Naive thymus-derived CD4-positive, alpha-beta T cell (primary cell): ENCODE results near the gene TWSG1. TPM values are rescaled to one million over a fixed set of nuclear protein-coding genes. Genes with fewer than 3 reads are reported as not detected.
"Not testable (repeated sequence)": the region's sequence is repeated elsewhere in the genome, so short reads cannot be mapped to it uniquely, and the experiment has no call there.

Experiments
- ATAC-seq: fragments of 150-1000 bp; cut with Tn5 transposase; 2 replicates; pipeline ENCODE4 v1.10.0; 2021; ENCODE audit warnings: mild to moderate bottlenecking, moderate library complexity
- CTCF ChIA-PET: fragments of 350-600 bp; sonication (Branson Sonifier 250); formaldehyde crosslinking; loops from one replicate; lab custom pipeline; 2021; ENCODE audit warnings: antibody characterized with exemption; lab: Charles Lee
- POLR2A ChIA-PET: fragments of 350-600 bp; sonication (Branson Sonifier 250); formaldehyde crosslinking; loops from one replicate; lab custom pipeline; 2021; ENCODE audit warnings: antibody characterized with exemption, inconsistent platforms; lab: Charles Lee
- DNase-seq, 9 donors: peaks; one replicate each; pipeline versions ENCODE4 v3.0.0 to v3.0.0-alpha.2; 2020 to 2022; ENCODE audit warnings: mixed read lengths in 1 of 9
- H3K27ac ChIP-seq: one replicate; pipeline ENCODE4 v1.7.0; 2013; ENCODE audit warnings: mild to moderate bottlenecking, low read depth, low read length, moderate library complexity
- H3K27me3 ChIP-seq, 2 donors: one replicate each; pipeline ENCODE4 v1.7.0; 2013; ENCODE audit warnings: low read length in 2 of 2, mild to moderate bottlenecking in 2 of 2, moderate library complexity in 2 of 2; ENCODE audit not compliant: control insufficient read depth in 2 of 2, insufficient read depth in 2 of 2
- H3K36me3 ChIP-seq, 3 experiments: 1 replicate in 2 of 3; 2 replicates in 1 of 3; pipeline ENCODE4 v1.7.0; 2013; ENCODE audit warnings: low read length in 3 of 3, mild to moderate bottlenecking in 3 of 3, moderate library complexity in 1 of 3; ENCODE audit not compliant: insufficient read depth in 3 of 3, control insufficient read depth in 2 of 3
- H3K4me1 ChIP-seq, 2 donors: one replicate each; pipeline ENCODE4 v1.7.0; 2013; ENCODE audit warnings: low read length in 2 of 2, mild to moderate bottlenecking in 2 of 2, moderate library complexity in 1 of 2; ENCODE audit not compliant: control insufficient read depth in 2 of 2, insufficient read depth in 2 of 2
- H3K4me3 ChIP-seq: 2 replicates; pipeline ENCODE4 v1.7.0; 2013; ENCODE audit warnings: mild to moderate bottlenecking, low read length
- H3K9me3 ChIP-seq, 3 experiments: 1 replicate in 2 of 3; 2 replicates in 1 of 3; pipeline ENCODE4 v1.7.0; 2013; ENCODE audit warnings: low read length in 3 of 3; ENCODE audit not compliant: control insufficient read depth in 2 of 3
- H3K27ac Mint-ChIP-seq, 9 donors: one replicate each; pipeline ENCODE4 v1.8.0; 2020 to 2022; ENCODE audit warnings: mixed read lengths in 9 of 9, mild to moderate bottlenecking in 8 of 9, moderate library complexity in 5 of 9, inconsistent platforms in 2 of 9
- H3K27me3 Mint-ChIP-seq, 5 donors: one replicate each; pipeline ENCODE4 v1.8.0; 2021 to 2022; ENCODE audit warnings: mixed read lengths in 5 of 5, mild to moderate bottlenecking in 1 of 5
- H3K36me3 Mint-ChIP-seq, 5 donors: one replicate each; pipeline ENCODE4 v1.8.0; 2020 to 2022; ENCODE audit warnings: mixed read lengths in 5 of 5, mild to moderate bottlenecking in 3 of 5, inconsistent platforms in 1 of 5
- H3K4me1 Mint-ChIP-seq, 7 donors: one replicate each; pipeline ENCODE4 v1.8.0; 2020 to 2022; ENCODE audit warnings: mixed read lengths in 7 of 7, mild to moderate bottlenecking in 3 of 7, inconsistent platforms in 1 of 7
- H3K4me3 Mint-ChIP-seq, 10 donors: one replicate each; pipeline ENCODE4 v1.8.0; 2020 to 2022; ENCODE audit warnings: mild to moderate bottlenecking in 10 of 10, mixed read lengths in 10 of 10, moderate library complexity in 6 of 10, inconsistent platforms in 2 of 10
- H3K9me3 Mint-ChIP-seq, 11 donors: one replicate each; pipeline ENCODE4 v1.8.0; 2020 to 2022; ENCODE audit warnings: mixed read lengths in 11 of 11, mild to moderate bottlenecking in 4 of 11, inconsistent platforms in 1 of 11, moderate library complexity in 1 of 11
- intact Hi-C, 2 donors: fragments of 100-400 bp; cut with micrococcal nuclease; formaldehyde crosslinking; loops; one replicate each; pipeline ENCODE4 v1.15.1; 2023
- polyA plus RNA-seq, 2 donors: library from polyadenylated mRNA; unstranded; fragments of 300-500 nt; fragmentation: Illumina TruSeq; gene quantifications; one replicate each; pipeline ENCODE4 v1.2.3, GENCODE V29; 2021
- total RNA-seq, 6 experiments: library from RNA in 5 of 6; stranded (reverse) in 5 of 6; gene quantifications; 1 replicate in 5 of 6; 2 replicates in 1 of 6; pipeline ENCODE4 v1.2.3 and lab custom pipeline; 2021 to 2026

The TWSG1 gene
- total and polyA plus RNA-seq, 7 experiments from 2014 or later, result 2.4 to 7.6 (median 5.0) TPM

- Histone ChIP-seq H3K27me3 (no peaks in the 10 kb centered on the region), H3K27ac (no peak overlapping the region), H3K4me3 (no peak overlapping the region), H3K36me3 (no peaks in the 10 kb centered on the region), H3K9me3 (no peaks in the 10 kb centered on the region), H3K4me1 (no peaks in the 10 kb centered on the region)
- H3K27me3 Mint-ChIP-seq, result no peaks in the 10 kb centered on the region
- POLR2A ChIA-PET, result no interaction called here
- no peaks in the 10 kb centered on the region for H3K4me1 Mint-ChIP-seq
- no peak overlapping the region for H3K27ac Mint-ChIP-seq
- no peak for ATAC-seq
- no peaks in the 10 kb centered on the region for H3K9me3 Mint-ChIP-seq
- intact Hi-C loops, result no loop called here
- H3K36me3 Mint-ChIP-seq, result no peaks in the 10 kb centered on the region
- H3K4me3 Mint-ChIP-seq, result no peak overlapping the region
- DNase-seq, result no peak
- CTCF ChIA-PET, result no interaction called here
These were observed 88.4 kb downstream of the TWSG1 start for GRCh38 chr18:9422816-9423519.

GRCh38 chr18:9423648-9424047 lies 89.1 kb downstream of the TWSG1 start:
- not testable (repeated sequence) for H3K4me1 Mint-ChIP-seq

GRCh38 chr18:9424235-9424634 lies 89.7 kb downstream of the TWSG1 start:
- H3K27me3 Mint-ChIP-seq, H3K4me1 ChIP-seq, H3K4me3 Mint-ChIP-seq, H3K9me3 ChIP-seq, H3K27me3 ChIP-seq, DNase-seq, POLR2A ChIA-PET, H3K36me3 Mint-ChIP-seq, H3K4me1 Mint-ChIP-seq, H3K4me3 ChIP-seq, H3K27ac Mint-ChIP-seq, H3K27ac ChIP-seq, H3K9me3 Mint-ChIP-seq, H3K36me3 ChIP-seq, ATAC-seq, intact Hi-C loops, CTCF ChIA-PET: not testable (repeated sequence)

More at GRCh38 chr18:9423648-9424047, 89.1 kb downstream of the TWSG1 start:
- H3K4me3 Mint-ChIP-seq, H3K9me3 ChIP-seq, CTCF ChIA-PET, H3K36me3 Mint-ChIP-seq, H3K36me3 ChIP-seq, H3K9me3 Mint-ChIP-seq, H3K27me3 Mint-ChIP-seq, H3K4me1 ChIP-seq, H3K27ac Mint-ChIP-seq, H3K4me3 ChIP-seq, DNase-seq, H3K27ac ChIP-seq, POLR2A ChIA-PET, H3K27me3 ChIP-seq, intact Hi-C loops, ATAC-seq: not testable (repeated sequence)

DNA sequence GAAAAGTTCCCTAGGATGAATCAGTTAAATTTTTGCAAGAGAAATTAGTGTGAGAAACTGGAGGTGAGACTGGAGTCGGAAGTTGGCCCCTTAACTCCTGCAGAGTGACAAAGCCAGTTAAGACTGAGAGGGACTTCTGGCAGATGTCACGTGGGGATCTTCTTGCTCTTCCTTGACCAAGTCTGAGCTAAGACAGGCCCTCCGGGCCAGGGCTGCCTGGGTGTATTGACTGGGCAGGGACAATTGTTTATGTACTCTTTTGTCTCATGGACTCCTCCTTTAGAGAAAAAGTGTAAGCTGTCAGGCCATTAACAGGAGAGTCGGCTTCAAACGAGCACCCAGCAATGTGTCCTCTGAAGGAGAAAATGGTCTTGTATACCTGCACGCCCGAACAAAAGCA lies 92.2 kb downstream of the TWSG1 start:
- H3K9me3 Mint-ChIP-seq, result peaks cover 0 to 8% (median 0%) of the 10 kb centered on the region in 11 donors
- DNase-seq (no peak), ATAC-seq (no peak)
- POLR2A ChIA-PET, result no interaction called here
- CTCF ChIA-PET, result no interaction called here
- intact Hi-C loops, result no loop called here
- peaks cover 0 to 5% (median 0%) of the 10 kb centered on the region in 5 donors for H3K27me3 Mint-ChIP-seq
- peaks cover 0 to 7% (median 0%) of the 10 kb centered on the region in 5 donors for H3K36me3 Mint-ChIP-seq
- Histone ChIP-seq H3K27ac (no peak overlapping the region), H3K4me1 (no peaks in the 10 kb centered on the region), H3K9me3 (no peaks in the 10 kb centered on the region), H3K27me3 (no peaks in the 10 kb centered on the region), H3K4me3 (no peak overlapping the region), H3K36me3 (no peaks in the 10 kb centered on the region)
- H3K4me3 Mint-ChIP-seq, result no peak overlapping the region
- H3K27ac Mint-ChIP-seq, result no peak overlapping the region
- H3K4me1 Mint-ChIP-seq, result no peaks in the 10 kb centered on the region

GRCh38 chr18:9428301-9428706 lies 93.7 kb downstream of the TWSG1 start:
- POLR2A ChIA-PET, result no interaction called here
- DNase-seq (no peak), ATAC-seq (no peak)
- Mint-ChIP-seq H3K4me3 (no peak overlapping the region), H3K27ac (no peak overlapping the region), H3K9me3 (peaks cover 0 to 8% (median under 1%) of the 10 kb centered on the region in 11 donors), H3K4me1 (peaks cover 0 to 2% (median 1%) of the 10 kb centered on the region in 7 donors), H3K36me3 (peaks cover 0 to 7% (median 0%) of the 10 kb centered on the region in 5 donors), H3K27me3 (peaks cover 1 to 5% (median 2%) of the 10 kb centered on the region in 5 donors)
- Histone ChIP-seq H3K36me3 (no peaks in the 10 kb centered on the region), H3K27ac (no peak overlapping the region), H3K4me3 (no peak overlapping the region), H3K4me1 (no peaks in the 10 kb centered on the region), H3K27me3 (no peaks in the 10 kb centered on the region), H3K9me3 (no peaks in the 10 kb centered on the region)
- intact Hi-C loops, result no loop called here
- CTCF ChIA-PET, result no interaction called here

- H3K4me3 ChIP-seq, result no peak overlapping the region
- H3K36me3 Mint-ChIP-seq, result peaks cover 0 to 7% (median 0%) of the 10 kb centered on the region in 5 donors
- intact Hi-C loops, result no loop called here
- peaks cover 3 to 8% (median 7%) of the 10 kb centered on the region in 5 donors for H3K27me3 Mint-ChIP-seq
- no peaks in the 10 kb centered on the region for H3K4me1 ChIP-seq
- no peak for DNase-seq
- H3K4me3 Mint-ChIP-seq, result no peak overlapping the region
- no peaks in the 10 kb centered on the region for H3K9me3 ChIP-seq
- ChIA-PET CTCF (no interaction called here), POLR2A (no interaction called here)
- H3K36me3 ChIP-seq, result no peaks in the 10 kb centered on the region
- H3K27ac Mint-ChIP-seq, result no peak overlapping the region
- H3K27ac ChIP-seq, result no peak overlapping the region
- ATAC-seq, result no peak
- H3K27me3 ChIP-seq, result no peaks in the 10 kb centered on the region
- H3K9me3 Mint-ChIP-seq, result peaks cover 0 to 8% (median 1%) of the 10 kb centered on the region in 11 donors
- H3K4me1 Mint-ChIP-seq, result peaks cover 0 to 7% (median 7%) of the 10 kb centered on the region in 7 donors
These were observed 94.5 kb downstream of the TWSG1 start for GRCh38 chr18:9428862-9429661.
